Mononuclear cell (primary cell): ENCODE measurements around the gene PVRIG. TPM values are rescaled to one million over a fixed set of nuclear protein-coding genes. Genes with fewer than 3 reads are reported as not detected.
"Not testable (repeated sequence)": the region's sequence is repeated elsewhere in the genome, so short reads cannot be mapped to it uniquely, and the experiment has no call there.

Experiments
- H3K27me3 ChIP-seq: 2 replicates; pipeline ENCODE4 v1.6.0; 2011; ENCODE audit warnings: low read length, control low read depth; ENCODE audit not compliant: insufficient read depth
- H3K4me1 ChIP-seq: 2 replicates; pipeline ENCODE4 v1.5.1; 2011; ENCODE audit warnings: mild to moderate bottlenecking, low read length, control low read depth; ENCODE audit not compliant: insufficient read depth
- H3K4me3 ChIP-seq: 2 replicates; pipeline ENCODE4 v1.5.1; 2011; ENCODE audit warnings: mild to moderate bottlenecking, low read length, moderate library complexity
- H3K9me3 ChIP-seq: 2 replicates; pipeline ENCODE4 v1.5.1; 2011; ENCODE audit warnings: low read depth, mild to moderate bottlenecking, control low read depth, low read length
- total RNA-seq: library from RNA; depleted of rRNA; stranded (reverse); fragments of >200 nt; gene quantifications from one replicate; pipeline ENCODE4 v1.2.3, GENCODE V29; 2012

PVRIG gene
- total RNA-seq, 1 donor: 13.9 TPM

- Histone ChIP-seq H3K27me3 (no peaks in the 10 kb centered on the region), H3K4me1 (peaks cover 20% of the 10 kb centered on the region), H3K4me3 (no peak overlapping the region), H3K9me3 (no peaks in the 10 kb centered on the region)
Observed at GRCh38 chr7:100189061-100189460, 30.7 kb upstream of the PVRIG start.

- no peak overlapping the region for H3K4me3 ChIP-seq
- no peaks in the 10 kb centered on the region for H3K9me3 ChIP-seq
- H3K4me1 ChIP-seq: peaks cover 22% of the 10 kb centered on the region
- no peaks in the 10 kb centered on the region for H3K27me3 ChIP-seq
Observed at GRCh38 chr7:100190048-100190711, 29.6 kb upstream of the PVRIG start.

- Histone ChIP-seq H3K27me3 (no peaks in the 10 kb centered on the region), H3K4me1 (peaks cover 27% of the 10 kb centered on the region), H3K9me3 (no peaks in the 10 kb centered on the region), H3K4me3 (no peak overlapping the region)
Observed at GRCh38 chr7:100191775-100192174, 28.0 kb upstream of the PVRIG start.

GRCh38 chr7:100192281-100192862 lies 27.4 kb upstream of the PVRIG start:
- H3K27me3 ChIP-seq, H3K9me3 ChIP-seq, H3K4me3 ChIP-seq: not testable (repeated sequence)
- peaks cover 27% of the 10 kb centered on the region for H3K4me1 ChIP-seq

- Histone ChIP-seq H3K9me3 (no peaks in the 10 kb centered on the region), H3K4me3 (no peak overlapping the region), H3K4me1 (peaks cover 27% of the 10 kb centered on the region), H3K27me3 (no peaks in the 10 kb centered on the region)
Observed at GRCh38 chr7:100192969-100193368, 26.8 kb upstream of the PVRIG start.

- Histone ChIP-seq H3K4me1 (peaks cover 31% of the 10 kb centered on the region), H3K4me3 (no peak overlapping the region), H3K27me3 (no peaks in the 10 kb centered on the region), H3K9me3 (no peaks in the 10 kb centered on the region)
Observed at GRCh38 chr7:100195222-100195621, 24.5 kb upstream of the PVRIG start.

- H3K4me3 ChIP-seq, H3K9me3 ChIP-seq, H3K27me3 ChIP-seq: not testable (repeated sequence)
- H3K4me1 ChIP-seq: peaks cover 31% of the 10 kb centered on the region
Observed at GRCh38 chr7:100195901-100196322, 23.8 kb upstream of the PVRIG start.

- Histone ChIP-seq H3K27me3 (no peaks in the 10 kb centered on the region), H3K9me3 (no peaks in the 10 kb centered on the region), H3K4me1 (peaks cover 11% of the 10 kb centered on the region), H3K4me3 (no peak overlapping the region)
Observed at GRCh38 chr7:100198266-100198665, 21.5 kb upstream of the PVRIG start.

- H3K4me1 ChIP-seq: peaks cover 5% of the 10 kb centered on the region
- no peak overlapping the region for H3K4me3 ChIP-seq
- no peaks in the 10 kb centered on the region for H3K9me3 ChIP-seq
- H3K27me3 ChIP-seq: no peaks in the 10 kb centered on the region
Observed at GRCh38 chr7:100200693-100201092, 19.1 kb upstream of the PVRIG start.

- Histone ChIP-seq H3K27me3 (no peaks in the 10 kb centered on the region), H3K9me3 (no peaks in the 10 kb centered on the region), H3K4me3 (no peak overlapping the region), H3K4me1 (peaks cover 17% of the 10 kb centered on the region)
Observed at GRCh38 chr7:100204454-100204853, 15.3 kb upstream of the PVRIG start.

GRCh38 chr7:100208911-100209408 lies 10.8 kb upstream of the PVRIG start:
- peaks cover 39% of the 10 kb centered on the region for H3K4me1 ChIP-seq
- no peaks in the 10 kb centered on the region for H3K9me3 ChIP-seq
- no peak overlapping the region for H3K4me3 ChIP-seq

GRCh38 chr7:100209493-100209892 lies 10.3 kb upstream of the PVRIG start:
- Histone ChIP-seq H3K4me3 (no peak overlapping the region), H3K9me3 (no peaks in the 10 kb centered on the region), H3K4me1 (peaks cover 39% of the 10 kb centered on the region), H3K27me3 (no peaks in the 10 kb centered on the region)

More at GRCh38 chr7:100208911-100209408, 10.8 kb upstream of the PVRIG start:
- no peaks in the 10 kb centered on the region for H3K27me3 ChIP-seq

GRCh38 chr7:100210805-100211204 lies 8.9 kb upstream of the PVRIG start:
- H3K4me1 ChIP-seq: peaks cover 39% of the 10 kb centered on the region
- no peaks in the 10 kb centered on the region for H3K27me3 ChIP-seq
- H3K9me3 ChIP-seq: no peaks in the 10 kb centered on the region
- H3K4me3 ChIP-seq: no peak overlapping the region

GRCh38 chr7:100211342-100211780 lies 8.4 kb upstream of the PVRIG start:
- H3K9me3 ChIP-seq: no peaks in the 10 kb centered on the region
- no peak overlapping the region for H3K4me3 ChIP-seq
- peaks cover 39% of the 10 kb centered on the region for H3K4me1 ChIP-seq
- H3K27me3 ChIP-seq: no peaks in the 10 kb centered on the region

GRCh38 chr7:100212631-100213286 lies 7.0 kb upstream of the PVRIG start:
- Histone ChIP-seq H3K4me3 (no peak overlapping the region), H3K9me3 (no peaks in the 10 kb centered on the region), H3K27me3 (no peaks in the 10 kb centered on the region), H3K4me1 (peaks cover 46% of the 10 kb centered on the region)
